Stimulated activated CD4-positive, alpha-beta T cell treated with anti-CD3 and anti-CD28 coated beads, Interleukin-1b, Interleukin-23, amount 100 ng/mL, for 48 hours (primary cell): ENCODE measurements around the gene FXYD6.

ENCODE experiments used
- DNase-seq: peaks from one replicate; pipeline ENCODE4 v3.0.0-alpha.2; 2020

The FXYD6 gene

DNA sequence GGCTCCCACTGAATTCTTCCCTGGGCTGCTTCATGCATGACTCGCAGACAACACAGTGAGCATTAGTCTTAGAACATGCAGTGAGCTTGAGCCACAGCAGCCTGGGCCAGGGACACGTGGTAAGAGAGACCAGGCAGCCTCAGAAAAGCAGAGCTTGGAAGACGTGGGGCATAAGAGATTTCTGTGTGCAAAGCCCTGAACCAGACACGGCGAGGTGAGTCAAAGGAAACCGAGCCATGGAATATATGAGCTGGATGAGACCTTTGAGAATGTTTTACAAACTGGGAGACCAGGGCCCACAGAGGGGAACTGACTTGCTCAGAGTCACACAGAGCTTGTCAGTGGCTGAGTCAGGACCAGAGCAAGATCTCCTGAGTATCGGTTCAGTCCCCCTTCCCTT lies 8.5 kb upstream of the FXYD6 start:
- DNase-seq, result peak; percentile 57

DNA sequence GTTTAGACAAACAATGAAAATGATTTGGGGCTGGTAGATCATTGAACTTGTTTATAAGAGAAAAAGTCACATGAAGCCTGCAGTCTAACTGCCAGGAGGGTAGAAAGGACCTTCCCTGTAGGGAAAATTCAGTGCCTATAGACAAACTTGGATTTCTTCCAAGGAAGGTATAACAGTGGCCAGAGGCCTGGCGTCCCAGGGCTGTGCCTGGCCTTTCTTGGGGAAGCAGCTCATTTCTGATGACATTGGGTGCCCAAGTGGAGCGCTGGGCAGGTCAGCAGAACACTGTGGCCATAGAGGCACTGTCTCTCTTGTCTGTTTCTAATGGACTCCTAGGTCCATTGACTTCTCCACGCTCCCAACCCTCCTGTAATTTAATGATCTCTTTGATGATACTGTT lies 6.6 kb upstream of the FXYD6 start:
- no peak for DNase-seq

GRCh38 chr11:117882311-117882905 lies 6.0 kb upstream of the FXYD6 start:
- DNase-seq, result no peak

DNA sequence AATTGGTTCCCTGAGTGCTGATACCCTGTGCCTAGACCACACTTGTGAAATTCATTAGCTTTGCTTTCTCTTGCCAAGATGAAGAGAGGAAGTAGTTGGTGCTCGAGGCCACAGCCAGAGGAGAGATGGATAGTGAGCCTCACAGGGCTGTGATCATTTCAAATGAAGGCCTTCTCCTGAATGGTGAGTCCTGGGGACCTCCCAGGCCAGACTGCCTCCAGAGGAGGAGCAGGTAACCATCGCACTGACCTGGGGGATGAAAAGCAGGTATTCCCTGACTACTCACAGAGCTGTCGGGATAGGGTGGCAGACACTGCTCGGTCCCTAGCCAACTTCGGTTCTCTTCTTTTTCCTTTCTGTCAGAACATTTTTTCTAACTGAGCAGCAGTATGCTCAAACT lies 4.8 kb upstream of the FXYD6 start:
- DNase-seq, result no peak

DNA sequence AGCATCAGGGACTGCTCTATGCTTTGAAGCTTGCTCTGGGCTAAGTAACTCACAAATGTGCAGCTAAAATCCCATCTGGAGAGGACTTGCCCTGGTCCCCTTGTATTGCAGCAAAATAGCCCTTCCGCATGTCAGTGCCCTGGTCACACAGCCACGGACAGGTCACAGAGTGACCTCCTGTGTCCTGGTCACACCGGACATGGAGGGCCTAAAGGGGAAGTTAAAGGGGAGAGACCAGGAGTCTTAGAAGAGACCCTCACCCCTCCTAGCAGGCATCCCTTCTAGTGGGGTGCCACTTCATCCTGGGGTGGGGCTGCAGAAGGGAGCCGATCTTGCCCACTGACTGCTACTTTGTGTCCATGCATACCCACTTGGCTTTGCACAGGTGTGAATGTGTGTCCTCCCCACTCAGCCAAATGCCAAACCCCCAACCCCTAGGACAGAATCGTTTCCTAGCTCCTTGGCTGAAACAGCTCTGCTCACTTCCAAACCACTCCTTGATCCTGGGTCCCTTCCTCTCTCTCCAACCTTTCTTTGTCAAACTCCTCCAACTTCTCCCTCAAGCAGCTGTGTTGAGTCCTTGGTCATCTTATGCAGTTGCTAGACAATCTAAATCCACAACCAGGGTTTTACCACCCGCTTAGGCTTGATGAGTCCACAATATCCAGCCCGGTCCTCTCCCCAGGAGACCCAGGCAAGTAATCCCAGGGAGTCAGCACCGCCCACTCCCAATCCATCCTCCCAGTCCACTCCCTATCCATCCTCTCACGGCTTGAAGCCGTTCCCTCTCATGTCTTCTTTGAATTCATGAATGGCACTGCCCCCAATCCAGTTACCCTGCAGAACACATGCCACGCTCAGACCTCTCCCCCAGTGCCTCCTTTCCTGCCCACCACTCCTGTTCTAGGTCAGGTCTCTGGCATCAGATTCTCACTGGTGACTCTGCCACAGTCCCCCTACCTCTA lies 3.3 kb upstream of the FXYD6 start:
- no peak for DNase-seq

- no peak for DNase-seq
Observed at GRCh38 chr11:117878939-117879475, 2.5 kb upstream of the FXYD6 start.

DNA sequence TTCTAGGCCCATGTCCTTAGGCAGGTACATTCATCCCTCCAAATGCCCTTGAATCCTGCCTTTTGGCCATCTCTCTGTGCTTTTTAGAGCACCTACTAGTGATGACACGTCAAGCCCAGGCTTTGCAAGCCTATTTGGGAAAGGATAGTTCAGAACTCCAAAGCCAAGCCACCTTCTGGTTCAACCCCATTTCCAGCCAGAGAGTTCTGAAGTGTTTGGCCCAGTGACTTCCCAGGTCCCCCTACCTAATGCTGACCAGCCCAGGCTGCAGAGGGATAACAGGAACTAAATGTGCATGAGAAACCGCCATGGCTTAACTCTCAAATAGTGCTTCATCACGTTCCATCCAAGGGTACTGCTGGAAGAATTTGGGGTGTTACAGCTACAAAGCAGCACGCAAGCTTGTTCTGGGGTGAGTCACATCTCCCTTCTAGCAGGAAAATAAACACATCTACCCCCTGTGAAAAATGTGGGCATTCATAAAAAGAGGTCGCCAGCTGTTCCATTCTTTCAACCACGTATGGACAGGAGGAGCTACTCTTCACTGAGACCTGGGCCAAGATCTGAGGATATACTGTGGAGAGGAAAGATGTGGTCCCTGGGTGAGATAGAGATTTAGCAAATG lies 2.0 kb upstream of the FXYD6 start:
- DNase-seq, result no peak

DNA sequence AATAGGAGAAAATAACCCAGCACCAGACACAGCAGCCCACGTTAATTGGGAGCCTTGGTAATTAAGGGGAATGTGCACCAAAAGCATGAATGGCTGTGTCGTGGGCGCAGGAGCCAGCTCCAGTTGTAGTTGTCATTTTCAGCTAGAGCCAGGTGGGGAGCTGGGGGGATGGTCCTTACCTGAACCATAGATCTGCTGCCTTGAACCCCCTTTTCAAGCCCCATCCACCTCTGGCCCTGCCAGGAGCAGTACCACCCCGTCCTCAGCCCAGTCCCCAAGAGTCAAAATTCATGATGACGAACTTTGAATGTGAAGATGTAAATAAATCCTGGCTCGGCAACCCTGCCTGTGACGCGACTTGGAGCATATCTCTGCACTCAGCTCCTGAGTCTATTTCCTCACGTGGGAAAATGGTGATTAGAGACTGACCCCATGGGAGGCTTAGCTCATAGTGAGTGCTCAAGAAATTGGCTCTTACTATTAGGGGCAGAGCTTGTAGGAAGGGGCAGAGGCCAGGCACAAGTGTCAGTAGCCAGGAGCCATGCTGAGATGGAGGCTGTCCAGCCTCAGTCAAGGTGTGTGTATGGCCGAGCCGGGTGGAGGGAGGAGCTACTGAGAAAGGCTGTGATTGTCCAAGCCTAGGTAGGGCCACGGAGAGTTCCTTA lies 794 bp upstream of the FXYD6 start:
- DNase-seq, result no peak

DNA sequence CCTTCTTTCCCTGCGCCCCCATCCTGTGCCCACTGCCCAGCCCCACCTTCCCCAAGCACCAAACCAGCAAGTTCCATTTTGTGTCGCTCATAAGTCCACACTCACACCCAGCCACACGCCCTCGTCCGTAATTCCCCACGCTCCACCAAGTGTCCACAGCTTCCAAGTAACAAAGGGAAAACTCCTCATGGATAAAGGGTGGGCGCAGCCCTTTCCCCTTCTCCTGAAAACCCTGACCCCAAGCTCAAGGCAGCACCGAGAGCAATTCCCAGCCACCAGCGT lies 458 bp downstream of the FXYD6 start:
- no peak for DNase-seq

GRCh38 chr11:117875382-117876058 lies 938 bp downstream of the FXYD6 start:
- peak; percentile 20 for DNase-seq

- no peak for DNase-seq
Observed at GRCh38 chr11:117874910-117875381, 1.5 kb downstream of the FXYD6 start.

GRCh38 chr11:117874253-117874909 lies 2.1 kb downstream of the FXYD6 start:
- DNase-seq, result no peak

- DNase-seq, result no peak
Observed at GRCh38 chr11:117873828-117874125, 2.7 kb downstream of the FXYD6 start.

GRCh38 chr11:117872975-117873827 lies 3.3 kb downstream of the FXYD6 start:
- no peak for DNase-seq

GRCh38 chr11:117872420-117872961 lies 4.0 kb downstream of the FXYD6 start:
- DNase-seq, result no peak

- DNase-seq, result no peak
Observed at GRCh38 chr11:117871784-117872183, 4.7 kb downstream of the FXYD6 start.

DNA sequence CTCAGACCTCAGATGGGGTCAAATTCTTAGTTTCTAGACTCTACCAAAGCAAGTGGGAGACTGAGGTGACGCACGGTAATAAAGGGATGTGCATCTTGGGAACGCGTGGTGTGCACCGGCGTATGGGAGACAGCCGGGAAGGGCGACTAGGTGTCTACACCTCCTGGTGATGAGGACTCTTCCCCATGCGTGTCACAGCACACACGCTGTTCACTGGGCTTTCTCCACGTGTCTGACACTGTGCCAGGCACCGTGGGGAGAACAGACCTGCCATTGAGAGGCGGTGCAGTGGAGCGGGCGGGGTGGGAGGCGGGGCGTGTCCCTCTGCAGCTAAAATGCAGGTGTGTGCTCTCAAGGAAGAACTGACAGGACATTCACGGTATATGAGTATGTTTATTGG lies 5.3 kb downstream of the FXYD6 start:
- DNase-seq, result no peak

DNA sequence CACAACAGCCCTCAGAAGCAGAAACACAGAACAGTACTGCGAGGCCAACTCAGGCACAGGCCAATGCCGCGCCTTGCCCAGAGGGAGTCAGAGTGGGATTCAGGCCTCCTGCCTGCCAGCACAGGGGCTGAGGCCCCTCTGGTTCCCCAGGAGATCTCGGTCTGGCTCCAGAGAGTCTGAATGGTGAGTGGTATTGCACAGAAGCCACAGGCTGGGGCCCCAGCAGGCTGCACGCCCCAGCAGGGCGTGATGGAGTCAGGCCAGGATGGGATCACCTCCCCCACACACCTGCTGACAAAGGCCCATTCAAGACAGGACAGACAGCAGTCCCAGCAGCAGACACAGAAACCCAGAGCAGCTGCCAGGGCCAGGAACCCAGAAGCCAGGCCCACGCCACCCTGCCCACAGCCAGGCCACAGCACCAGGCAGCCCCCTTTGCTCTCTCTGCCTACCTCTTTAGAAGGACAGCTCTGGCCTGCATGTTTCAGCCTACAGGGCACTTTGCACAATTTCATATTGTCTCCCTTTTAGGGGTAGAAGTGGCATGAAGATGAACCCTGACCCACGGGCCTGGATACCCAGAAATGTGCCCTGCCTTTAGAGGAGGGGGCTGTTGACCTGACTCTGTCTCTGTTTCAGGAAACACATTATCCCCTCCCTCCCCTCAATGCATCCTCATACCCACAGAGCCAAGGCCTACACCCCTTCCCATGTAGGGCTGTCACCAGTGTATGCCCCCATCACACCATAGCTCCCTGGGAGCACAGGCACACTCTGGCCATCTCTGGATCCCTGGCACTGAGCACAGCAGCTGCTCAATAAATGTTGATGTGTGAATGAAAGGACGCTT lies 6.1 kb downstream of the FXYD6 start:
- no peak for DNase-seq

DNA sequence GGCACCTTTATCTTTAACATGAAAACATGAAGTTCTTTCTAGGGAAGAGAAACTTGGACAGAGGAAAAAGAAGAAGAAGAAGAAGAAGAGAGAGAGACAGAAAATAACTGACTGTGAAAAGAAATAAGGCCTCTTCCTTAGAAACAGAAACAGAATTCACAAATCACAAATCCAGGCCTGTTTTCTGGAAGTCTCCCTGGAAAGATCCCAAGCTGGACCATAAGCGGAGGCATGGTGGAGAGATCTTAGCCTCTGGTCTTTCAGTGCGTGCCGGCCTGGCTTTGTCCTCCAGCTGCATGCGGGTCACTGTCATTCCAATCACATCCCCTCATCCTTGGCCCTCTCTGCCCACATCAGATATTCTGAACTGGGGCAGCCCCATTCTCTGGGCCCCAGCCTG lies 6.9 kb downstream of the FXYD6 start:
- no peak for DNase-seq
